ENCODE results near the gene ASB6.
"Not testable (repeated sequence)": the region's sequence is repeated elsewhere in the genome, so short reads cannot be mapped to it uniquely, and the experiment has no call there.

The ASB6 gene

DNA sequence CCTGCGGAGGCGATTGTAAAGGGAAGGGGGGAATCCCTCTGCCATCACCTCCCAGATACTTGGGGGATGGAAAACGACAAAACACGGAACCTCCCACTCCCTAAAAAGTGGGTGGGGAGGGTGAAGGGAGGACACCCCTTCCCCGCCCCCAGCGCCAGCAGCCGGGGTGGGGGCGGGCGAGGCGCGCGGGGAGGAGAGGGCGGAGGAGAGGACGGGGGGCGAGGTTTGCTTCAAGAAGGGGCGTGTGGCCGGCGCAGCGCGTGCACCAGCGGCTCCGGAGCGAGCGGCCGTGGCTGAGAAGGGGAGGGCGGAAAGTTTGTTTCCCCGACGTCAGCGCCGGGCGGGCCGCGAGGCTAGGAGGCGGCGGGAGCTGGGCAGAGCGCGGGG lies 23.4 kb upstream of the ASB6 start, which contains the start of gene PRRX2:
Gene PRRX2 (plus strand): TSS at position 259 of the 387 bp plus-strand sequence. CDS start 221 bp downstream, outside the sequence.
- H3K79me2 ChIP-seq (ENCODE audit: insufficient read depth, low read length), result no peaks in the 10 kb centered on the region
- DNase-seq, result no peak
- TF ChIP-seq, protein P1, sequence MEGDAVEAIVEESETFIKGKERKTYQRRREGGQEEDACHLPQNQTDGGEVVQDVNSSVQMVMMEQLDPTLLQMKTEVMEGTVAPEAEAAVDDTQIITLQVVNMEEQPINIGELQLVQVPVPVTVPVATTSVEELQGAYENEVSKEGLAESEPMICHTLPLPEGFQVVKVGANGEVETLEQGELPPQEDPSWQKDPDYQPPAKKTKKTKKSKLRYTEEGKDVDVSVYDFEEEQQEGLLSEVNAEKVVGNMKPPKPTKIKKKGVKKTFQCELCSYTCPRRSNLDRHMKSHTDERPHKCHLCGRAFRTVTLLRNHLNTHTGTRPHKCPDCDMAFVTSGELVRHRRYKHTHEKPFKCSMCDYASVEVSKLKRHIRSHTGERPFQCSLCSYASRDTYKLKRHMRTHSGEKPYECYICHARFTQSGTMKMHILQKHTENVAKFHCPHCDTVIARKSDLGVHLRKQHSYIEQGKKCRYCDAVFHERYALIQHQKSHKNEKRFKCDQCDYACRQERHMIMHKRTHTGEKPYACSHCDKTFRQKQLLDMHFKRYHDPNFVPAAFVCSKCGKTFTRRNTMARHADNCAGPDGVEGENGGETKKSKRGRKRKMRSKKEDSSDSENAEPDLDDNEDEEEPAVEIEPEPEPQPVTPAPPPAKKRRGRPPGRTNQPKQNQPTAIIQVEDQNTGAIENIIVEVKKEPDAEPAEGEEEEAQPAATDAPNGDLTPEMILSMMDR (IDR thresholded peaks at IDR 0.05; ENCODE audit: borderline replicate concordance, extremely low read depth, low read length, poor library complexity, severe bottlenecking), result no peak
- TF ChIP-seq EZH2 (IDR thresholded peaks at IDR 0.05; ENCODE audit: borderline replicate concordance, low read depth, low read length, severe bottlenecking), result no peak
- no peak for ATAC-seq (ENCODE audit: insufficient read depth, low read depth)
- H2AFZ ChIP-seq (ENCODE audit: low read depth, low read length), result no peak within 1 kb of the TSS
- no peak within 1 kb of the TSS for H3K9ac ChIP-seq (ENCODE audit: low read depth, low read length)
- H3K36me3 ChIP-seq (ENCODE audit: insufficient read depth, low read length), result no peaks in the 10 kb centered on the region
- H3K27me3 ChIP-seq (ENCODE audit: insufficient read depth, low read length, poor library complexity), result no peaks in the 10 kb centered on the region
- H3K4me3 ChIP-seq (ENCODE audit: low read depth in 1 of 2, low read length in 2 of 2), result no peak within 1 kb of the TSS
- H4K20me1 ChIP-seq (ENCODE audit: insufficient read depth, low read length), result no peaks in the 10 kb centered on the region
- no peak within 1 kb of the TSS for H3K27ac ChIP-seq (ENCODE audit: low read length)
- no peak within 1 kb of the TSS for H3K4me2 ChIP-seq (ENCODE audit: insufficient read depth, low read length)
- no peaks in the 10 kb centered on the region for H3K4me1 ChIP-seq (ENCODE audit: insufficient read depth, low read length)
- H3K9me3 ChIP-seq (ENCODE audit: insufficient read depth, low read length, severe bottlenecking), result no peaks in the 10 kb centered on the region

DNA sequence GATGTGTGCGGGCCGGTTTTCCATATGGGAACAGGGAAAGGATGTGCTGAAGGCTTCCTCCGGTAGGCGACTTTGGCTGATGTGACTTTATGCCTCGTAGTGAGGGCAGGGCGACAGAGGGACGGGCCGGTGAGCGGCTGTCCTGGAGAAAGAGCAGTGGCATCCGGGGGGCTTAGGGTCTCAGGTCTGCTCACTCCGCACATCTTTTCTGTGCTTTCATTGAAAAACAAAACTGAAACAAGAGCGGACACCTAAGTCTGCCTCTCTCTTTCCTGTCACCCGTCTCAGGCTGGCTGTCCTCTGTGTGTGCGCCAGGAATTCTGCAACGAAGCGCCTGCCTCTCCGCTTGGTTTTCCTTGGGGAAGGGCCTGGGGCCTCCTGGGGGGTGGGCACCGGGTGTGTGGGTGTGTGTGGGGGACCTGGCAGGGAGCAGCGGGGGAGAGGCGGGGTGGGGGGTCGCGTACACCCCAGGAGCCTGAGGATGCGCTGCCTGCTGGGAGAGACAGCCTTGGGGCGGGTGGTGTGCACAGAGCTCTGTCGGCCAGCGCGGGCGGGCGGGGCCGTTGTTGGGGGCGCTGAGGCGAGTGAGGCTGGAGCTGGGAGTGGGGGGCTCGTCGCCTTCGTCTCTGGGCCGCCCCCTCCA lies 22.9 kb upstream of the ASB6 start:
- Histone ChIP-seq H3K9ac (ENCODE audit: low read depth, low read length) (no peak overlapping the region), H3K4me2 (ENCODE audit: insufficient read depth, low read length) (no peak overlapping the region), H3K27ac (ENCODE audit: low read length) (no peak overlapping the region), H3K36me3 (ENCODE audit: insufficient read depth, low read length) (no peaks in the 10 kb centered on the region), H3K79me2 (ENCODE audit: insufficient read depth, low read length) (no peaks in the 10 kb centered on the region), H2AFZ (ENCODE audit: low read depth, low read length) (no peak overlapping the region), H4K20me1 (ENCODE audit: insufficient read depth, low read length) (no peaks in the 10 kb centered on the region), H3K4me1 (ENCODE audit: insufficient read depth, low read length) (no peaks in the 10 kb centered on the region), H3K9me3 (ENCODE audit: insufficient read depth, low read length, severe bottlenecking) (no peaks in the 10 kb centered on the region), H3K4me3 (ENCODE audit: low read depth in 1 of 2, low read length in 2 of 2) (no peak overlapping the region), H3K27me3 (ENCODE audit: insufficient read depth, low read length, poor library complexity) (no peaks in the 10 kb centered on the region)
- ATAC-seq (ENCODE audit: insufficient read depth, low read depth) (no peak), DNase-seq (no peak)
- no peak for TF ChIP-seq EZH2 (IDR thresholded peaks at IDR 0.05; ENCODE audit: borderline replicate concordance, low read depth, low read length, severe bottlenecking)
- TF ChIP-seq, protein P1 (IDR thresholded peaks at IDR 0.05; ENCODE audit: borderline replicate concordance, extremely low read depth, low read length, poor library complexity, severe bottlenecking), result no peak

DNA sequence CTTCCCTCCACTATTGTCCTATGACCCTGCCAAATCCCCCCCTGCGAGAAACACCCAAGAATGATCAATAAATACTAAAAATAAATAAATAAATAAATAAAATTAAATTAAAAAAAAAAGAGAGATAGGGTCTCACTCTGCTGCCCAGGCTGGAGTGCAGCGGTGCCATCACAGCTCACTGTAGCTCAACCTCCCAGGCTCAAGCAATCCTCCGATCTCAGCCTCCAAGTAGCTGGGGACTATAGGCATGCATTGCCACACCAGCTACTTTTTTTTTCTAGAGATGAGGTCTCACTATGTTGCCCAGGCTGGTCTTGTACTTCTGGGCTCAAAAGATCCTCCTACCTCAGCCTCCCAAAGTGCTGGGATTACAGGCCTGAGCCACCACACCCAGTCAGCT lies 20.3 kb upstream of the ASB6 start:
- H3K9me3 ChIP-seq (ENCODE audit: insufficient read depth, low read length, severe bottlenecking); H3K4me2 ChIP-seq (ENCODE audit: insufficient read depth, low read length); ATAC-seq (ENCODE audit: insufficient read depth, low read depth); H3K4me1 ChIP-seq (ENCODE audit: insufficient read depth, low read length); H3K36me3 ChIP-seq (ENCODE audit: insufficient read depth, low read length); H3K79me2 ChIP-seq (ENCODE audit: insufficient read depth, low read length); H3K27ac ChIP-seq (ENCODE audit: low read length); H2AFZ ChIP-seq (ENCODE audit: low read depth, low read length); H3K27me3 ChIP-seq (ENCODE audit: insufficient read depth, low read length, poor library complexity); H3K4me3 ChIP-seq (ENCODE audit: low read depth in 1 of 2, low read length in 2 of 2); H3K9ac ChIP-seq (ENCODE audit: low read depth, low read length); DNase-seq; H4K20me1 ChIP-seq (ENCODE audit: insufficient read depth, low read length): not testable (repeated sequence)

DNA sequence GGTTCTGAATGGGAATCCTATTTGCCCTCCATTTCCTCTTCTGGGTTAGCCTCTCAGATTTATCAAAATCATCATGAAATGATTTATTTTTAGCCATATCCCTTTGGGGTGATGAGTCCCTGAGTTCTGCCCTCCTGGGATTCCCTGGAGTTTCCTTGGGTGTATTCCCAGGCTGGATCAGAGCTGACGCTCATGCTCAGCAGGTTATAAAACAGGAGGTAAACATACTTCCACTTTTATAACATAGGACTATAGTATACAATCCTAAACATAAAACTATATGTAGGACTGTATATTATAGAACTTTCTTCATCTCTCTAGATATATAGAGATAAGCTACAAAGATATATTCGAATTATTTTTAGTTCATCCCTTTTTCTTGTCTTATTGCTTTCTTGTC lies 19.1 kb upstream of the ASB6 start:
- no peak overlapping the region for H3K4me3 ChIP-seq (ENCODE audit: low read depth in 1 of 2, low read length in 2 of 2)
- no peaks in the 10 kb centered on the region for H3K27me3 ChIP-seq (ENCODE audit: insufficient read depth, low read length, poor library complexity)
- no peak overlapping the region for H2AFZ ChIP-seq (ENCODE audit: low read depth, low read length)
- ATAC-seq (ENCODE audit: insufficient read depth, low read depth) (no peak), DNase-seq (no peak)
- no peaks in the 10 kb centered on the region for H3K4me1 ChIP-seq (ENCODE audit: insufficient read depth, low read length)
- H3K9ac ChIP-seq (ENCODE audit: low read depth, low read length), result no peak overlapping the region
- H3K9me3 ChIP-seq (ENCODE audit: insufficient read depth, low read length, severe bottlenecking), result no peaks in the 10 kb centered on the region
- H4K20me1 ChIP-seq (ENCODE audit: insufficient read depth, low read length), result no peaks in the 10 kb centered on the region
- no peak overlapping the region for H3K27ac ChIP-seq (ENCODE audit: low read length)
- no peaks in the 10 kb centered on the region for H3K36me3 ChIP-seq (ENCODE audit: insufficient read depth, low read length)
- no peak overlapping the region for H3K4me2 ChIP-seq (ENCODE audit: insufficient read depth, low read length)
- TF ChIP-seq, protein P1 (IDR thresholded peaks at IDR 0.05; ENCODE audit: borderline replicate concordance, extremely low read depth, low read length, poor library complexity, severe bottlenecking), result no peak
- TF ChIP-seq EZH2 (IDR thresholded peaks at IDR 0.05; ENCODE audit: borderline replicate concordance, low read depth, low read length, severe bottlenecking), result no peak
- H3K79me2 ChIP-seq (ENCODE audit: insufficient read depth, low read length), result no peaks in the 10 kb centered on the region

Measured in DND-41 (cell line).